OCI-LY7 (cell line): ENCODE measurements around the gene POLRMT.

Experiments
- EZH2phosphoT487 ChIP-seq: fragments of 200-600 bp; sonication (generic); IDR thresholded peaks from 2 replicates; pipeline ENCODE4 v1.6.1; 2018; ENCODE audit warnings: low read depth, borderline replicate concordance, mild to moderate bottlenecking, mixed run types, antibody characterized with exemption, low read length, moderate library complexity, mixed read lengths
- TF ChIP-seq, protein P1 (sequence below): fragments of 200-600 bp; sonication (generic); conservative IDR thresholded peaks from 2 replicates; pipeline ENCODE4 v1.5.1; 2014; ENCODE audit warnings: mild to moderate bottlenecking, antibody characterized with exemption, low read length, moderate library complexity, mixed read lengths

DNA sequence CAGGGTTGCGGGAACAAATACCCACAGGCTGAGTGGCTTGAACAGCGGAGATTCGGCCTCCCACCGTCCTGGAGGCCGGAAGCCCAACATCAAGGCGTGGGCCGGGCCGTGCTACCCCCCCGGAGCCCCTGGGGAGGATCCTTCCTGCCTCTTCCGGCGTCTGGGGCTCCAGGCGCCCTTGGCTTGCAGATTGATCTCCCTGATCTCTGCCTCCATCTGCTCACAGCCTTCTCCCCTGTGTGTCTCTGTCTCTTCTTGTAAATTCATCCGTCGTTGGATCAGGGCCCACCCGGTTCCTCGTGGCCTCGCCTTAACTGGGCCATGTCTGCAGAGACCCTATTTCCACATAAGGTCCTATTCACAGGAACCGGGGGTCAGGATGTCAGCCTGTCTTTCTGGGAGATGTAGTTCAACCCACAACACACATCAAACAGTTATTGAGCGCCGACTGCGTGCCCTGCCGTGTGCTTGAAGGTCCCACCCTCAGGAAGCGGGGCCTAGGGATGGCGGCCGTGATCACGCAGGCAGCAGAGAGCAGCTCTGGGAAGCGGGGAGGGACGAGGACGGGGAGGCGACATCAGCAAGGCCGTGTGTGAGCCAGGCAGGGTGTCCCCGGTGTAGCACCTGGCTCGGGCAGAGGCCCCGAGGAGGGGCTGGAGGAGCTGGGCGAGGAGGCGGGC lies 22.4 kb downstream of the POLRMT start:
- TF ChIP-seq, protein P1, sequence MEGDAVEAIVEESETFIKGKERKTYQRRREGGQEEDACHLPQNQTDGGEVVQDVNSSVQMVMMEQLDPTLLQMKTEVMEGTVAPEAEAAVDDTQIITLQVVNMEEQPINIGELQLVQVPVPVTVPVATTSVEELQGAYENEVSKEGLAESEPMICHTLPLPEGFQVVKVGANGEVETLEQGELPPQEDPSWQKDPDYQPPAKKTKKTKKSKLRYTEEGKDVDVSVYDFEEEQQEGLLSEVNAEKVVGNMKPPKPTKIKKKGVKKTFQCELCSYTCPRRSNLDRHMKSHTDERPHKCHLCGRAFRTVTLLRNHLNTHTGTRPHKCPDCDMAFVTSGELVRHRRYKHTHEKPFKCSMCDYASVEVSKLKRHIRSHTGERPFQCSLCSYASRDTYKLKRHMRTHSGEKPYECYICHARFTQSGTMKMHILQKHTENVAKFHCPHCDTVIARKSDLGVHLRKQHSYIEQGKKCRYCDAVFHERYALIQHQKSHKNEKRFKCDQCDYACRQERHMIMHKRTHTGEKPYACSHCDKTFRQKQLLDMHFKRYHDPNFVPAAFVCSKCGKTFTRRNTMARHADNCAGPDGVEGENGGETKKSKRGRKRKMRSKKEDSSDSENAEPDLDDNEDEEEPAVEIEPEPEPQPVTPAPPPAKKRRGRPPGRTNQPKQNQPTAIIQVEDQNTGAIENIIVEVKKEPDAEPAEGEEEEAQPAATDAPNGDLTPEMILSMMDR, result no peak
- no peak for TF ChIP-seq EZH2phosphoT487
